Type B pancreatic cell (in vitro differentiated cells): Measurements from ENCODE around the gene GORASP1. TPM values are rescaled to one million over a fixed set of nuclear protein-coding genes. Genes with fewer than 3 reads are reported as not detected.

Source experiments
- DNase-seq: peaks from one replicate; pipeline ENCODE4 v3.0.0; 2021; ENCODE audit warnings: mixed read lengths; ENCODE audit not compliant: unreplicated experiment; ENCODE audit errors: extremely low spot score
- H3K27ac Mint-ChIP-seq: 2 replicates; pipeline ENCODE4 v1.8.0; 2021; ENCODE audit warnings: mild to moderate bottlenecking, mixed read lengths
- H3K27me3 Mint-ChIP-seq: 2 replicates; pipeline ENCODE4 v1.8.0; 2021; ENCODE audit warnings: mixed read lengths
- H3K36me3 Mint-ChIP-seq: 2 replicates; pipeline ENCODE4 v1.8.0; 2021; ENCODE audit warnings: mixed read lengths
- H3K4me1 Mint-ChIP-seq: one replicate; pipeline ENCODE4 v1.8.0; 2021; ENCODE audit warnings: mixed read lengths; ENCODE audit not compliant: unreplicated experiment
- H3K4me3 Mint-ChIP-seq: 2 replicates; pipeline ENCODE4 v1.8.0; 2021; ENCODE audit warnings: mild to moderate bottlenecking, mixed read lengths
- H3K9me3 Mint-ChIP-seq: 2 replicates; pipeline ENCODE4 v1.8.0; 2021; ENCODE audit warnings: mixed read lengths
- CTCF ChIP-seq: fragments of 200-600 bp; sonication (generic); conservative IDR thresholded peaks from 2 replicates; pipeline ENCODE4 v1.5.0; 2021; ENCODE audit warnings: antibody characterized with exemption, mild to moderate bottlenecking
- total RNA-seq: library from RNA; stranded (reverse); gene quantifications from 2 replicates; pipeline ENCODE4 v1.2.1, GENCODE V29; 2021; ENCODE audit warnings: low replicate concordance

GORASP1 gene
- total RNA-seq, 1 donor from 2014 or later = 76.5 TPM

DNA sequence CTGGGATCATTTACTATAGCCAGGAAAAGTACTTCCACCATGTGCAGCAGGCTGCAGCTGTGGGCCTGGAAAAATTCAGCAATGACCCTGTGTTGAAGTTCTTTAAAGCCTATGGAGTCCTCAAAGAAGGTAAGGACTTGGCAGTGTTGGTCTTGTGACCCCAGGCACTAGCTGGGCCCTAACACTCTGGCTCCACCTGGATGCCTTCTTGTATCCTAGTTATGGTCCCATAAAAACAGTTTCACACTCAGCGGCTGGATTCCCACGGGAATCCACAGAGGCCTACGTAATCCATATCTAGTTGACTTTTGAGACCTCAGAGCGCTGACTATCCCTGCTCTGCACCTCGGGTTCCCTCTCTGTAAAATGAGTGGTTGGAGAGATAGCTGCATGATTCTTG lies 1.7 kb upstream of the GORASP1 start:
- DNase-seq = no peak
- H3K27me3 Mint-ChIP-seq = no peaks in the 10 kb centered on the region
- no peak overlapping the region for H3K27ac Mint-ChIP-seq
- H3K4me3 Mint-ChIP-seq = peak overlapping the region; percentile 96
- H3K36me3 Mint-ChIP-seq = peaks cover 13% of the 10 kb centered on the region
- peaks cover 29% of the 10 kb centered on the region for H3K4me1 Mint-ChIP-seq
- no peaks in the 10 kb centered on the region for H3K9me3 Mint-ChIP-seq
- TF ChIP-seq CTCF = no peak

DNA sequence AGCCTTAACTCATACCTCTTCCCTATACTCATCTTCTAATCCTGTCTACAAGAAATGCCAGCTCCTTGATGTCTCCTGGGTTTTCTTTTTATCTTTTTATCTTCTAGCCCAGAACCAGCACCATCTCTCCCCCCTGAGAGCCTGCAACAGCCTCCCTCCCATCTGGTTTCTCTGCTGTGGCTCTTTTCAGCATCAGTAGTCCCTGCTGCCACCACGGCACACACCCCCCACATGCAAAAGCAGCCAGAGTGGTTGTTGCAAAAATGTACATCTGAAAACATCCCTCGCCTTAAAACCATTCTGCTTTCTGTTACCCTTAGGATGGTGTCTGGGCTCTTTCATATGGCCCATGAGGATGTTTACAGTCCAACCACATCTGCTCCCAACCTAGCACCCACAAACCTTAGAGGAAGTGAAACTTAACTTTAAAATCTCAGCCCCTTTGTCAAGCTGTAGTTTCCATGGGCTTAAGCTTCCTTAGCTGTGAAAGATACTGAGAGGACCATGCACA lies 828 bp upstream of the GORASP1 start:
- TF ChIP-seq CTCF = no peak
- DNase-seq = peak; percentile 25
- peaks cover 29% of the 10 kb centered on the region for H3K4me1 Mint-ChIP-seq
- H3K27ac Mint-ChIP-seq = peak overlapping the region; percentile 84
- peak overlapping the region; percentile 96 for H3K4me3 Mint-ChIP-seq
- no peaks in the 10 kb centered on the region for H3K9me3 Mint-ChIP-seq
- peaks cover 13% of the 10 kb centered on the region for H3K36me3 Mint-ChIP-seq
- no peaks in the 10 kb centered on the region for H3K27me3 Mint-ChIP-seq

DNA sequence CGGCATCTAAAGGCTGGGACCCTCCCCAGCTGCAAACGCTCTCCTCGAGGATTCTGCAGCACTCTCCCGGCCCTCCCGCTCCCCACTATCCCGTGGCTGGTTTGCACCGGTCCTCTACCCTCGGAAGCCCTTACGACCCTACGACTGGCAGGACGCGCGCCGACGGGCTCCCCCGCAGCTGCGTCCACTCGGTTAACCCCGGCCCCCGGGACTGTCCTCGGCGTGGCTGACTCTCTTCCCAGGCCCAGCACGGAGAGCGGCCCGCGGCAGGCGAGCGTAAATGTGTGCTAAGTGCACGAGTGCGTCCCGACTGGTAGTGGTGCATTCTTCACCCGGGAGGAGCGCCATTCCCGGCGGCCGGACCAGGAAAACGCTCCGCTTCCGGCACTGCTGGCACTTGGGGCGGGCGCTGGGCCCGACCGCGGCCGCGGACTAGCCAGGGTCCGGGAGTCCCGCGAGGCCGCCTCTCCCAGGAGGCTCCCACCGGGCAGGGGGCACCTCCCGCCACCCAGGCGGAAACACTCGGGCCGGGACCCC lies 508 bp downstream of the GORASP1 start:
- Mint-ChIP-seq H3K27ac (peak overlapping the region; percentile 76), H3K9me3 (no peaks in the 10 kb centered on the region)
- peak; percentile 72 for DNase-seq

DNA sequence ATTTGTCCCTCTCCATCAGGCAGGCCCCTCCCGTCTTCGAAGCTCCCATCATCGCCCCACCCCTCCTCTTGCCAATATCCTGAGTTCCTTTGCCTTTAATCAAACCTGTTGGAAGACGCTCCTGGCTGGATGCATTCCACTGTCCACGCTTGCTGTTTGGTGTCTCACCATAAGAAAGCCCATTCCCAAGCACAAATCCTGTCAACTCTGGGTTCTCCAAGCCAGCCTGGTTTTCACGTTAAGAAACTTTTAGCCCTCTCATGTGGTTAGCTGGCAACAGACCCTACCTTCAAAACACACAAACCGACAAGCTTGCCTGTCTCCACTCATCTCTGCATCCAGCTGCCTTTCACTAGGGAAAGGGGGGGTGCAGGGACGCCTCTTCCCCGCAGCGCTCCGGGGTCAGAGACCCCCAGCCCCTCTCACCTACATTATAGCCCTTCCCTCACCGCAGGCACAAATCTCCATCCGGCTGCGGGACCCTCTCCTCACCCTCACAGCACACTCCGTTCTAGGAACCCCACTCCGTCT lies 1.1 kb downstream of the GORASP1 start:
- TF ChIP-seq CTCF = no peak
- Mint-ChIP-seq H3K27me3 (no peaks in the 10 kb centered on the region), H3K27ac (peak overlapping the region; percentile 76), H3K4me1 (peaks cover 29% of the 10 kb centered on the region), H3K9me3 (no peaks in the 10 kb centered on the region), H3K36me3 (peaks cover 16% of the 10 kb centered on the region), H3K4me3 (peak overlapping the region; percentile 97)
- DNase-seq = no peak

More for the DNA sequence above, 508 bp downstream of the GORASP1 start:
- TF ChIP-seq CTCF = no peak
- Mint-ChIP-seq H3K27me3 (no peaks in the 10 kb centered on the region), H3K4me3 (peak overlapping the region; percentile 97), H3K36me3 (peaks cover 16% of the 10 kb centered on the region), H3K4me1 (peaks cover 29% of the 10 kb centered on the region)

DNA sequence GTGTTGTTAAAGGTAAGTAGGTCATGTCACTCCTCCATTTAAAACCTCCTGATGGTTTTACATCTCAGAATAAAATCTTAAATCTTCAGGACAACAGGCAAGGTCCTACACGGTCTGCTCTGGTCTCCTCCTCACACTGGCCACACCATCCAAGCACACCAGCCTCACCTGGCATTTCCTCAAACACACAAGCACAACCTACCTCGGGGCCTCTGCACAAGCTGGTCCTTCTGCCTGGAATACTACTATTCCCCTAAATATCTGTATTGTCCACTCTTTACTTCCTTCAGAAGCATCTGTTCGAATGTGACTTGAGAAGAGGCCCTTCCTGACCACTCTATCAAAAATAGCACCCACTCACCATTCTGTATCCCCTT lies 1.8 kb downstream of the GORASP1 start:
- H3K27me3 Mint-ChIP-seq = no peaks in the 10 kb centered on the region
- peak overlapping the region; percentile 76 for H3K27ac Mint-ChIP-seq
- peaks cover 29% of the 10 kb centered on the region for H3K4me1 Mint-ChIP-seq
- peaks cover 16% of the 10 kb centered on the region for H3K36me3 Mint-ChIP-seq
- H3K4me3 Mint-ChIP-seq = peak overlapping the region; percentile 97
- H3K9me3 Mint-ChIP-seq = no peaks in the 10 kb centered on the region
- peak; percentile 10 for DNase-seq
- TF ChIP-seq CTCF = no peak
